ENCODE results near the gene AKIRIN2. TPM values are rescaled to one million over a fixed set of nuclear protein-coding genes. Genes with fewer than 3 reads are reported as not detected.

Gene AKIRIN2
- total and polyA plus RNA-seq, 2 donors (not counting 1 experiment from before 2014, with no cell fraction given) = 82.2 to 108 TPM

GRCh38 chr6:87731818-87732661 lies 30.0 kb upstream of the AKIRIN2 start:
- peaks cover 29% of the 10 kb centered on the region for H3K4me1 Mint-ChIP-seq

DNA sequence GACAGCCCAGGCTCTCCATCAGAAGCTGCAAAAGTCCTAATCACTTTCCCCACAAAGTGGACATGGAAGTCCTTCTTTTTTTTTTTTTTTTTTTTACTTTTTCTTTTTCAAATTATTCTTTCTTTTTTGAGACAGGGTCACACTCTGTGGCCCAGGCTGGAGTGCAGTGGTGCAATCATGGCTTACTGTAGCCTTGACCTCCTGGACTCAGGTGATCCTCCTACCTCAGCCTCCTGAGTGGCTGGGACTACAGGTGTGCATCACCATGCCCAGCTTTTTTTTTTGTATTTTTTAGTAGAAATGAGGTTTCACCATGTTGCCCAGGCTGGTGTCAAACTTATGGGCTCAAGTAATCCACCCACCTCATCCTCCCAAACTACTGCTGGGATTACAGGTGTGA lies 29.0 kb upstream of the AKIRIN2 start:
- CTCF ChIA-PET = interaction anchor here (0.7 kb wide), 1 partner anchor 1140 kb away, joined by 3 read pairs; no protein-coding TSS in a partner anchor
- Histone ChIP-seq H3K9ac (ENCODE audit: low read length) (no peak overlapping the region), H3K36me3 (replicated peaks in 1 of 2; ENCODE audit: control extremely low read depth in 1 of 2, control insufficient read depth in 1 of 2, extremely low read depth in 1 of 2, insufficient read depth in 2 of 2, low read length in 1 of 2) (no peaks in the 10 kb centered on the region), H4K20me1 (ENCODE audit: control insufficient read depth, insufficient read depth, low read length, poor library complexity, severe bottlenecking) (no peaks in the 10 kb centered on the region), H3K79me2 (ENCODE audit: control insufficient read depth, insufficient read depth, low read length) (no peaks in the 10 kb centered on the region), H3K27ac (ENCODE audit: low read length in 2 of 2) (no peak overlapping the region), H3K9me3 (ENCODE audit: control extremely low read depth in 1 of 3, control insufficient read depth in 2 of 3, insufficient read depth in 1 of 3, low read length in 2 of 3) (peaks cover 0 to 8% (median 0%) of the 10 kb centered on the region in 3 donors), H3K27me3 (replicated peaks in 1 of 4; ENCODE audit: control extremely low read depth in 1 of 4, control insufficient read depth in 3 of 4, insufficient read depth in 4 of 4, low read length in 3 of 4) (no peaks in the 10 kb centered on the region), H2AFZ (ENCODE audit: insufficient read depth, low read depth, low read length, poor library complexity, severe bottlenecking) (no peak overlapping the region), H3K4me1 (ENCODE audit: control insufficient read depth in 2 of 2, insufficient read depth in 2 of 2, low read length in 2 of 2) (peaks cover 18 to 24% of the 10 kb centered on the region in 2 donors), H3K4me2 (replicated peaks; ENCODE audit: low read depth, low read length, poor library complexity, severe bottlenecking) (no peak overlapping the region), H3K4me3 (ENCODE audit: control extremely low read depth in 1 of 5, extremely low read depth in 1 of 5, insufficient read depth in 1 of 5, low read depth in 2 of 5, low read length in 4 of 5) (no peak overlapping the region)
- no peaks in the 10 kb centered on the region for H3K9me3 Mint-ChIP-seq (ENCODE audit: insufficient read depth)
- no peak for DNase-seq
- no peak for ATAC-seq (ENCODE audit: low read depth)
- intact Hi-C loops (cut with micrococcal nuclease) = no loop called here
- no peaks in the 10 kb centered on the region for H3K27me3 Mint-ChIP-seq
- H3K4me3 Mint-ChIP-seq = no peak overlapping the region
- H3K27ac Mint-ChIP-seq = no peak overlapping the region
- H3K4me1 Mint-ChIP-seq = peaks cover 29% of the 10 kb centered on the region
- POLR2A ChIA-PET = no interaction called here
- TF ChIP-seq, protein P1, sequence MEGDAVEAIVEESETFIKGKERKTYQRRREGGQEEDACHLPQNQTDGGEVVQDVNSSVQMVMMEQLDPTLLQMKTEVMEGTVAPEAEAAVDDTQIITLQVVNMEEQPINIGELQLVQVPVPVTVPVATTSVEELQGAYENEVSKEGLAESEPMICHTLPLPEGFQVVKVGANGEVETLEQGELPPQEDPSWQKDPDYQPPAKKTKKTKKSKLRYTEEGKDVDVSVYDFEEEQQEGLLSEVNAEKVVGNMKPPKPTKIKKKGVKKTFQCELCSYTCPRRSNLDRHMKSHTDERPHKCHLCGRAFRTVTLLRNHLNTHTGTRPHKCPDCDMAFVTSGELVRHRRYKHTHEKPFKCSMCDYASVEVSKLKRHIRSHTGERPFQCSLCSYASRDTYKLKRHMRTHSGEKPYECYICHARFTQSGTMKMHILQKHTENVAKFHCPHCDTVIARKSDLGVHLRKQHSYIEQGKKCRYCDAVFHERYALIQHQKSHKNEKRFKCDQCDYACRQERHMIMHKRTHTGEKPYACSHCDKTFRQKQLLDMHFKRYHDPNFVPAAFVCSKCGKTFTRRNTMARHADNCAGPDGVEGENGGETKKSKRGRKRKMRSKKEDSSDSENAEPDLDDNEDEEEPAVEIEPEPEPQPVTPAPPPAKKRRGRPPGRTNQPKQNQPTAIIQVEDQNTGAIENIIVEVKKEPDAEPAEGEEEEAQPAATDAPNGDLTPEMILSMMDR (IDR thresholded peaks at IDR 0.05) = no peak
- TF ChIP-seq EZH2 (IDR thresholded peaks at IDR 0.05; ENCODE audit: borderline replicate concordance, insufficient read depth, low read depth, low read length, poor library complexity, severe bottlenecking) = no peak

More at GRCh38 chr6:87731818-87732661, 30.0 kb upstream of the AKIRIN2 start:
- 20% methylated on average over 2 of the region's 4 CpGs for WGBS (ENCODE audit: insufficient coverage)
- DNase-seq (peak; percentile 47), ATAC-seq (ENCODE audit: low read depth) (peak; percentile 43)
- ChIA-PET POLR2A (no interaction called here), CTCF (interaction anchor here (0.7 kb wide), 1 partner anchor 1139 kb away, joined by 3 read pairs; no protein-coding TSS in a partner anchor)
- TF ChIP-seq, protein P1 (IDR thresholded peaks at IDR 0.05) = no peak
- TF ChIP-seq EZH2 (IDR thresholded peaks at IDR 0.05; ENCODE audit: borderline replicate concordance, insufficient read depth, low read depth, low read length, poor library complexity, severe bottlenecking) = no peak
- H3K79me2 ChIP-seq (ENCODE audit: control insufficient read depth, insufficient read depth, low read length) = no peaks in the 10 kb centered on the region
- H3K36me3 ChIP-seq (replicated peaks in 1 of 2; ENCODE audit: control extremely low read depth in 1 of 2, control insufficient read depth in 1 of 2, extremely low read depth in 1 of 2, insufficient read depth in 2 of 2, low read length in 1 of 2) = no peaks in the 10 kb centered on the region
- H3K27me3 ChIP-seq (replicated peaks in 1 of 4; ENCODE audit: control extremely low read depth in 1 of 4, control insufficient read depth in 3 of 4, insufficient read depth in 4 of 4, low read length in 3 of 4) = no peaks in the 10 kb centered on the region
- peak overlapping the region in 1 of 2 donors; percentile 41 for H3K27ac ChIP-seq (ENCODE audit: low read length in 2 of 2)
- Mint-ChIP-seq H3K27me3 (no peaks in the 10 kb centered on the region), H3K4me3 (peak overlapping the region; percentile 42), H3K9me3 (ENCODE audit: insufficient read depth) (no peaks in the 10 kb centered on the region), H3K27ac (peak overlapping the region; percentile 69)
- no peak overlapping the region for H3K9ac ChIP-seq (ENCODE audit: low read length)
- peak overlapping the region in 2 of 5 experiments; percentile 3 to 21 for H3K4me3 ChIP-seq (ENCODE audit: control extremely low read depth in 1 of 5, extremely low read depth in 1 of 5, insufficient read depth in 1 of 5, low read depth in 2 of 5, low read length in 4 of 5)
- peak overlapping the region; percentile 49 for H3K4me2 ChIP-seq (replicated peaks; ENCODE audit: low read depth, low read length, poor library complexity, severe bottlenecking)
- H4K20me1 ChIP-seq (ENCODE audit: control insufficient read depth, insufficient read depth, low read length, poor library complexity, severe bottlenecking) = no peaks in the 10 kb centered on the region
- intact Hi-C loops (cut with micrococcal nuclease) = no loop called here
- H3K9me3 ChIP-seq (ENCODE audit: control extremely low read depth in 1 of 3, control insufficient read depth in 2 of 3, insufficient read depth in 1 of 3, low read length in 2 of 3) = peaks cover 0 to 3% (median 0%) of the 10 kb centered on the region in 3 donors
- peaks cover 17 to 19% of the 10 kb centered on the region in 2 donors for H3K4me1 ChIP-seq (ENCODE audit: control insufficient read depth in 2 of 2, insufficient read depth in 2 of 2, low read length in 2 of 2)
- H2AFZ ChIP-seq (ENCODE audit: insufficient read depth, low read depth, low read length, poor library complexity, severe bottlenecking) = peak overlapping the region; percentile 56
